Measurements from ENCODE around the gene TAMALIN.

DNA sequence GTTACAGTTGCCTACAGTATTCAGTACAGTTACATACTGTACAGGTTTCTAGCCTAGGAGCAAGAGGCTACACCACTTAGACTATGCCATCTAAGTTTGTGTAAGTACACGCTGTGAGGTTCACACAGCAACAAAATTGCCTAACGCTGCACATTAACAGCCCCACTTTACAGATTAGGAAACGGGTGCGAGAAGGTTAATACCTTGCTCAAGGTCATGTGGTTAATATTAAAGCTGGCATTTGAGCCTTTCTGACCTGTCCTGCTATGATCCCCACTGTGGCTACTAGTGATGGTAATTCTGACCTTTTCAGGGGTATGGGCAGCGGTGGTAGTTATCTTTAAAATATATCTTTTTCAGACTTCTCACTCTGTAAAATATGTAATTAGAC is 34.3 kb upstream of the TAMALIN start:
- TF ChIP-seq POLR2A (IDR thresholded peaks at IDR 0.05; ENCODE audit: low read depth, low read length) (no peak), NFE2L2 (IDR thresholded peaks at IDR 0.05; ENCODE audit: low read depth, low read length) (no peak), CEBPB (IDR thresholded peaks at IDR 0.05; ENCODE audit: low read depth, low read length) (no peak), MXI1 (IDR thresholded peaks at IDR 0.05; ENCODE audit: borderline replicate concordance, low read depth, low read length) (no peak), RAD21 (IDR thresholded peaks at IDR 0.05; ENCODE audit: low read length) (no peak), BHLHE40 (IDR thresholded peaks at IDR 0.05; ENCODE audit: low read depth, low read length) (no peak), RCOR1 (IDR thresholded peaks at IDR 0.05; ENCODE audit: insufficient replicate concordance, low read length) (no peak), RFX5 (IDR thresholded peaks at IDR 0.05; ENCODE audit: low read depth, low read length) (no peak), MAZ (IDR thresholded peaks at IDR 0.05; ENCODE audit: borderline replicate concordance, low read depth, low read length) (no peak)
- TF ChIP-seq, protein P1, sequence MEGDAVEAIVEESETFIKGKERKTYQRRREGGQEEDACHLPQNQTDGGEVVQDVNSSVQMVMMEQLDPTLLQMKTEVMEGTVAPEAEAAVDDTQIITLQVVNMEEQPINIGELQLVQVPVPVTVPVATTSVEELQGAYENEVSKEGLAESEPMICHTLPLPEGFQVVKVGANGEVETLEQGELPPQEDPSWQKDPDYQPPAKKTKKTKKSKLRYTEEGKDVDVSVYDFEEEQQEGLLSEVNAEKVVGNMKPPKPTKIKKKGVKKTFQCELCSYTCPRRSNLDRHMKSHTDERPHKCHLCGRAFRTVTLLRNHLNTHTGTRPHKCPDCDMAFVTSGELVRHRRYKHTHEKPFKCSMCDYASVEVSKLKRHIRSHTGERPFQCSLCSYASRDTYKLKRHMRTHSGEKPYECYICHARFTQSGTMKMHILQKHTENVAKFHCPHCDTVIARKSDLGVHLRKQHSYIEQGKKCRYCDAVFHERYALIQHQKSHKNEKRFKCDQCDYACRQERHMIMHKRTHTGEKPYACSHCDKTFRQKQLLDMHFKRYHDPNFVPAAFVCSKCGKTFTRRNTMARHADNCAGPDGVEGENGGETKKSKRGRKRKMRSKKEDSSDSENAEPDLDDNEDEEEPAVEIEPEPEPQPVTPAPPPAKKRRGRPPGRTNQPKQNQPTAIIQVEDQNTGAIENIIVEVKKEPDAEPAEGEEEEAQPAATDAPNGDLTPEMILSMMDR (conservative IDR thresholded peaks at IDR 0.05; ENCODE audit: low read depth, low read length): no peak
- TF ChIP-seq, protein P2, sequence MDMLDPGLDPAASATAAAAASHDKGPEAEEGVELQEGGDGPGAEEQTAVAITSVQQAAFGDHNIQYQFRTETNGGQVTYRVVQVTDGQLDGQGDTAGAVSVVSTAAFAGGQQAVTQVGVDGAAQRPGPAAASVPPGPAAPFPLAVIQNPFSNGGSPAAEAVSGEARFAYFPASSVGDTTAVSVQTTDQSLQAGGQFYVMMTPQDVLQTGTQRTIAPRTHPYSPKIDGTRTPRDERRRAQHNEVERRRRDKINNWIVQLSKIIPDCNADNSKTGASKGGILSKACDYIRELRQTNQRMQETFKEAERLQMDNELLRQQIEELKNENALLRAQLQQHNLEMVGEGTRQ (IDR thresholded peaks at IDR 0.05; ENCODE audit: low read depth, low read length): no peak
